Fibroblast of lung (primary cell): ENCODE measurements around the gene TRERF1. TPM values are rescaled to one million over a fixed set of nuclear protein-coding genes. Genes with fewer than 3 reads are reported as not detected.

Experiments used
- DNase-seq, 2 donors: peaks; one replicate each; pipeline versions ENCODE4 v3.0.0 to v3.0.0-alpha.2; 2010; ENCODE audit warnings: low read depth in 2 of 2
- H2AFZ ChIP-seq: 2 replicates; pipeline ENCODE4 v1.5.1; 2012; ENCODE audit warnings: low read length, control low read depth, inconsistent platforms
- H3K27ac ChIP-seq: 2 replicates; pipeline ENCODE4 v1.5.1; 2011; ENCODE audit warnings: low read length, control low read depth; ENCODE audit not compliant: insufficient read depth
- H3K27me3 ChIP-seq: 2 replicates; pipeline ENCODE4 v1.5.1; 2011; ENCODE audit warnings: mild to moderate bottlenecking, low read length; ENCODE audit not compliant: control insufficient read depth, insufficient read depth
- H3K36me3 ChIP-seq: 2 replicates; pipeline ENCODE4 v1.5.1; 2011; ENCODE audit warnings: low read length; ENCODE audit not compliant: control insufficient read depth, insufficient read depth
- H3K4me1 ChIP-seq: 2 replicates; pipeline ENCODE4 v1.5.1; 2011; ENCODE audit warnings: low read length; ENCODE audit not compliant: control insufficient read depth, insufficient read depth; ENCODE audit errors: extremely low read depth
- H3K4me2 ChIP-seq: 2 replicates; pipeline ENCODE4 v1.5.1; 2011; ENCODE audit warnings: low read length, control low read depth; ENCODE audit not compliant: insufficient read depth; ENCODE audit errors: extremely low read depth
- H3K4me3 ChIP-seq, 4 experiments: fragments of 200-600 bp in 1 of 4; sonication (generic) in 1 of 4; replicated peaks in 1 of 4; 2 replicates each; pipeline ENCODE4 v1.5.1; 2011 to 2016; ENCODE audit warnings: low read length in 4 of 4, low read depth in 3 of 4, mild to moderate bottlenecking in 3 of 4, control low read depth in 2 of 4, inconsistent platforms in 1 of 4, mixed read lengths in 1 of 4; ENCODE audit not compliant: insufficient read depth in 1 of 4; ENCODE audit errors: control extremely low read depth in 1 of 4
- H3K79me2 ChIP-seq: 2 replicates; pipeline ENCODE4 v1.5.1; 2012; ENCODE audit warnings: mild to moderate bottlenecking, low read length, inconsistent platforms; ENCODE audit not compliant: control insufficient read depth, insufficient read depth
- H3K9ac ChIP-seq: 2 replicates; pipeline ENCODE4 v1.5.1; 2011; ENCODE audit warnings: mild to moderate bottlenecking, low read length, control low read depth; ENCODE audit not compliant: insufficient read depth
- H3K9me3 ChIP-seq: 2 replicates; pipeline ENCODE4 v1.5.1; 2012; ENCODE audit warnings: low read depth, low read length; ENCODE audit not compliant: control insufficient read depth, insufficient read depth
- H4K20me1 ChIP-seq: 2 replicates; pipeline ENCODE4 v1.5.1; 2011; ENCODE audit warnings: low read length; ENCODE audit not compliant: control insufficient read depth, insufficient read depth; ENCODE audit errors: extremely low read depth
- EZH2 ChIP-seq: IDR thresholded peaks from 2 replicates; pipeline ENCODE4 v1.5.1; 2012; ENCODE audit warnings: low read length, control low read depth, mild to moderate bottlenecking; ENCODE audit errors: missing control alignments
- polyA plus RNA-seq, 2 donors: library from polyadenylated mRNA; depleted of rRNA in 1 of 2; stranded (reverse) in 1 of 2; unstranded in 1 of 2; fragments of >200 nt; gene quantifications; 2 replicates each; pipeline ENCODE4 v1.2.1, GENCODE V29; 2011 to 2012; ENCODE audit warnings: missing spikeins in 1 of 2
- total RNA-seq: library from RNA; depleted of rRNA; stranded (reverse); fragments of >200 nt; gene quantifications from 2 replicates; pipeline ENCODE4 v1.2.1, GENCODE V29; 2014
- TF ChIP-seq, protein P1 (sequence below), 2 donors: IDR thresholded peaks in 1 of 2; conservative IDR thresholded peaks in 1 of 2; 1 replicate in 1 of 2; 2 replicates in 1 of 2; pipeline ENCODE4 v1.5.1; 2011 to 2012; ENCODE audit warnings: low read length in 2 of 2, control low read depth in 1 of 2, inconsistent platforms in 1 of 2, low read depth in 1 of 2, mild to moderate bottlenecking in 1 of 2

The TRERF1 gene
- total and polyA plus RNA-seq, 2 donors (not counting 1 experiment from before 2014, with no cell fraction given), result 6.3 to 8.3 TPM

DNA sequence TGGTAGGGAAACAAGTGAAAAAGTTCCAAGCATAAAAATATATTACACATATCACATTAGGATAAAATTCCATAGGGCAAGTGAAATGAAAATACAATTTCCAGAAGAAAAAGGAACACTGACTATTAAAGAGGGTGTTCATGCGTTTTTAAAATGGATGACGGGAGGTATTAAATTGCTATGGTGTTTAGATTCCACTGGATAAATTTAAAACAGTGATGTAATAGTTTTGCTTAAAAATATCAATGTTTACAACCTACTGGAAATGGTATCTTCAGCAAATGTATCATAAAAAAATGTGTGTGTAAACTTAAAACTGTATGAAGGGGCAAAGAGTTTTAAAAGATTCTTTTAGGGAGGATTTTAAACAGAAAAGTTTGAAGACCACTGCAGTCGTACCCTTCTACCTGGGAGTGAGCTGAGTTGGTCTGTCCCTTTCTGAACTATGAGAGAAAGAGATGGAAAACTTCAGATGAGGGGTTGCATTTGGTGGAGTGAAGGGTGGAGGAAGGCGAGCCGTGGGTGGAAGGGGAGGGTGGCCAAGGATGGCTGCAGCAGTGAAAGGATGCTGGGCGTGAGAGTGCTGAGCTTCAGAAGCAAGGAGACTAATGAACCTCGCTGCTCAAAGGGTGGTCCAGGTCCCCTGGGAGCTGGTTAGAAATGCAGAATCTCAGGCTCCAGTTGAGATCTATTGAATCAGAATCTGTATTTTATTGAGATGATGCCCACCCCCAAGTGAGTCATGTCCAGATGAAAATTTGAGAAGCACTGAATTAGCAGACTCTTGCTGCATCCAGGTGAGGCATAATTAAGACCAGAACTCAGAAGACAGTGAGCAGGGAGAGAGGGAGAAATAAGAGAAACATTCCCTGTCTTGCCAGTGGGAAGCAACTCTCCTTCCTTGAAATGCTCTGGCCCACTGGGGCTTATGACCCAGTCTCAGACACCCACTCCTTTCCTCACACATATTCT lies 179.6 kb downstream of the TRERF1 start:
- Histone ChIP-seq H3K27me3 (no peaks in the 10 kb centered on the region), H3K36me3 (peaks cover 17% of the 10 kb centered on the region), H4K20me1 (no peaks in the 10 kb centered on the region), H3K79me2 (peaks cover 2% of the 10 kb centered on the region), H2AFZ (no peak overlapping the region), H3K9me3 (no peaks in the 10 kb centered on the region), H3K27ac (peak overlapping the region; percentile 60), H3K4me3 (no peak overlapping the region), H3K4me1 (peaks cover 24% of the 10 kb centered on the region), H3K9ac (no peak overlapping the region), H3K4me2 (peak overlapping the region; percentile 62)
- peak in 1 of 2 donors; percentile 39 for DNase-seq
- TF ChIP-seq, protein P1, sequence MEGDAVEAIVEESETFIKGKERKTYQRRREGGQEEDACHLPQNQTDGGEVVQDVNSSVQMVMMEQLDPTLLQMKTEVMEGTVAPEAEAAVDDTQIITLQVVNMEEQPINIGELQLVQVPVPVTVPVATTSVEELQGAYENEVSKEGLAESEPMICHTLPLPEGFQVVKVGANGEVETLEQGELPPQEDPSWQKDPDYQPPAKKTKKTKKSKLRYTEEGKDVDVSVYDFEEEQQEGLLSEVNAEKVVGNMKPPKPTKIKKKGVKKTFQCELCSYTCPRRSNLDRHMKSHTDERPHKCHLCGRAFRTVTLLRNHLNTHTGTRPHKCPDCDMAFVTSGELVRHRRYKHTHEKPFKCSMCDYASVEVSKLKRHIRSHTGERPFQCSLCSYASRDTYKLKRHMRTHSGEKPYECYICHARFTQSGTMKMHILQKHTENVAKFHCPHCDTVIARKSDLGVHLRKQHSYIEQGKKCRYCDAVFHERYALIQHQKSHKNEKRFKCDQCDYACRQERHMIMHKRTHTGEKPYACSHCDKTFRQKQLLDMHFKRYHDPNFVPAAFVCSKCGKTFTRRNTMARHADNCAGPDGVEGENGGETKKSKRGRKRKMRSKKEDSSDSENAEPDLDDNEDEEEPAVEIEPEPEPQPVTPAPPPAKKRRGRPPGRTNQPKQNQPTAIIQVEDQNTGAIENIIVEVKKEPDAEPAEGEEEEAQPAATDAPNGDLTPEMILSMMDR (conservative IDR thresholded peaks at IDR 0.05 in 1 of 2, IDR thresholded peaks at IDR 0.05 in 1 of 2; ENCODE audit: low read depth in 1 of 2, low read length in 2 of 2), result no peak
- no peak for TF ChIP-seq EZH2

DNA sequence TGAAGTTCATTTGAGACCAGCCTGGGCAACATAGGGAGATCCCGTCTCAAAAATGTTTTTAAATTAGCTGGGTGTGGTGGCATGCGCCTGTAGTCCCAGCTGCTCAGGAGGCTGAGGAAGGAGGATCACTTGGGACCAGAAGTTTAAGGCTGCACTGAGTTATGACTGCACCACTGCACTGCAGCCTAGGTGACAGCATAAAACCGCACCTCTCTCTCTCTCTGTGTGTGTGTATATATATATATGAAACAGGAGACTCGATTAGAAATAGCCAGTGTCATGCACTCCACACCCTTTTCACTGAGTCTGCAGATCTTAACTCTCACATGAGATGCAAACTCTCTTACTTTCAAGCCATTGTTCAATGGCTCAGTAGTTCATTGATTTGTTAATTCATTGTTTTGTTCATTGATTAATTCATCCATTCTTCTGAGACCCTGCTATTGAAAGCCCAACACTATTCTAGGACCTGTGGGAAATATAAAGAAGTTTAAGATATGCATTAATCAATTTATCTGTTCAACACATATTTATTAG lies 181.7 kb downstream of the TRERF1 start:
- TF ChIP-seq EZH2, result no peak
- TF ChIP-seq, protein P1 (conservative IDR thresholded peaks at IDR 0.05 in 1 of 2, IDR thresholded peaks at IDR 0.05 in 1 of 2; ENCODE audit: low read depth in 1 of 2, low read length in 2 of 2), result no peak
- Histone ChIP-seq H2AFZ (no peak overlapping the region), H4K20me1 (no peaks in the 10 kb centered on the region), H3K27me3 (no peaks in the 10 kb centered on the region), H3K9ac (no peak overlapping the region), H3K9me3 (no peaks in the 10 kb centered on the region), H3K27ac (no peak overlapping the region), H3K79me2 (no peaks in the 10 kb centered on the region), H3K4me3 (no peak overlapping the region), H3K4me1 (peaks cover 10% of the 10 kb centered on the region), H3K4me2 (no peak overlapping the region), H3K36me3 (peaks cover 17% of the 10 kb centered on the region)
- DNase-seq, result no peak

DNA sequence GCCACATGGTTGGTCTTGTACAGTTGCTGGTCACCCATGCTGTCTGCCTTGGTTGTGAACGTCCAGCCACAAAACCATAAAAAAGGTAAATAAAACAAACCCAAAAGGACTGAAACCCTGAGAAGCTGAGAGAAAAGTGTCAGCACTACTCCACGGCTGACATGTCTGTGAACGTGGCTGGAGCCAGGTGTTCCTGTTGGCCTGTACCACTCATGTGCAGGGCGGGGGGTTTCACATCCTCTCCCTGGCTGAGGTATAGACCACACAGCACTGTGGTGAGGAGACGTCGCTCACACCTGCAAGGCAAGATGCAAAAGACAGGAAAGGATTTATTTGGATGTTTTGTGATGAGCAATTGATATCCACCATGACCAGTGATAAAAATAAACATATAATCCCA lies 182.2 kb downstream of the TRERF1 start:
- H3K27me3 ChIP-seq, result no peaks in the 10 kb centered on the region
- H3K79me2 ChIP-seq, result no peaks in the 10 kb centered on the region
- no peak for TF ChIP-seq EZH2
- TF ChIP-seq, protein P1 (conservative IDR thresholded peaks at IDR 0.05 in 1 of 2, IDR thresholded peaks at IDR 0.05 in 1 of 2; ENCODE audit: low read depth in 1 of 2, low read length in 2 of 2), result no peak
- no peak overlapping the region for H3K27ac ChIP-seq
- no peaks in the 10 kb centered on the region for H4K20me1 ChIP-seq
- no peak overlapping the region for H2AFZ ChIP-seq
- no peak for DNase-seq
- no peak overlapping the region for H3K4me2 ChIP-seq
- no peak overlapping the region for H3K4me3 ChIP-seq
- no peaks in the 10 kb centered on the region for H3K9me3 ChIP-seq
- peaks cover 17% of the 10 kb centered on the region for H3K36me3 ChIP-seq
- H3K9ac ChIP-seq, result no peak overlapping the region
- H3K4me1 ChIP-seq, result peaks cover 10% of the 10 kb centered on the region
